ENCODE data around the gene MSRB2.
"Not testable (repeated sequence)": the region's sequence is repeated elsewhere in the genome, so short reads cannot be mapped to it uniquely, and the experiment has no call there.

Gene MSRB2

GRCh38 chr10:23070092-23070912 lies 25.1 kb upstream of the MSRB2 start:
- DNase-seq (ENCODE audit: low read depth in 2 of 2), result not testable (repeated sequence)

- DNase-seq (ENCODE audit: low read depth in 2 of 2), result no peak
Measured at GRCh38 chr10:23070913-23071218, 24.5 kb upstream of the MSRB2 start.

GRCh38 chr10:23072593-23072992 lies 22.8 kb upstream of the MSRB2 start:
- not testable (repeated sequence) for DNase-seq (ENCODE audit: low read depth in 2 of 2)

GRCh38 chr10:23073527-23073926 lies 21.9 kb upstream of the MSRB2 start:
- DNase-seq (ENCODE audit: low read depth in 2 of 2), result no peak

GRCh38 chr10:23075672-23076071 lies 19.7 kb upstream of the MSRB2 start:
- no peak for DNase-seq (ENCODE audit: low read depth in 2 of 2)

- DNase-seq (ENCODE audit: low read depth in 2 of 2), result no peak
Measured at GRCh38 chr10:23078114-23078513, 17.3 kb upstream of the MSRB2 start.

GRCh38 chr10:23079700-23080099 lies 15.7 kb upstream of the MSRB2 start:
- DNase-seq (ENCODE audit: low read depth in 2 of 2), result no peak

GRCh38 chr10:23080262-23080661 lies 15.1 kb upstream of the MSRB2 start:
- no peak for DNase-seq (ENCODE audit: low read depth in 2 of 2)

GRCh38 chr10:23081221-23081750 lies 14.1 kb upstream of the MSRB2 start:
- no peak for DNase-seq (ENCODE audit: low read depth in 2 of 2)

GRCh38 chr10:23081891-23082290 lies 13.5 kb upstream of the MSRB2 start:
- DNase-seq (ENCODE audit: low read depth in 2 of 2), result no peak

- DNase-seq (ENCODE audit: low read depth in 2 of 2), result no peak
Measured at GRCh38 chr10:23088609-23089008, 6.8 kb upstream of the MSRB2 start.

- no peak for DNase-seq (ENCODE audit: low read depth in 2 of 2)
Measured at GRCh38 chr10:23094786-23095403, 484 bp upstream of the MSRB2 start.

GRCh38 chr10:23095966-23096801 lies 805 bp downstream of the MSRB2 start:
- no peak for DNase-seq (ENCODE audit: low read depth in 2 of 2)

GRCh38 chr10:23096802-23097549 lies 1.6 kb downstream of the MSRB2 start:
- no peak for DNase-seq (ENCODE audit: low read depth in 2 of 2)

GRCh38 chr10:23099079-23099478 lies 3.7 kb downstream of the MSRB2 start:
- DNase-seq (ENCODE audit: low read depth in 2 of 2), result no peak

GRCh38 chr10:23099816-23100215 lies 4.4 kb downstream of the MSRB2 start:
- DNase-seq (ENCODE audit: low read depth in 2 of 2), result no peak

- no peak for DNase-seq (ENCODE audit: low read depth in 2 of 2)
Measured at GRCh38 chr10:23100331-23101030, 5.1 kb downstream of the MSRB2 start.

GRCh38 chr10:23106331-23107072 lies 11.1 kb downstream of the MSRB2 start:
- no peak for DNase-seq (ENCODE audit: low read depth in 2 of 2)

GRCh38 chr10:23110722-23111516 lies 15.5 kb downstream of the MSRB2 start:
- DNase-seq (ENCODE audit: low read depth in 2 of 2), result no peak

All from stimulated activated CD8-positive, alpha-beta memory T cell treated with anti-CD3 and anti-CD28 coated beads, Interleukin-15, amount 100 ng/mL, for 48 hours (primary cell).